Loucy (cell line): ENCODE data around the gene SYNGAP1.
A peak's percentile ranks its signal among the peaks of the same experiment; 100 is the strongest.

Experiments
- H2AFZ ChIP-seq: fragments of 200-600 bp; sonication (generic); 2 replicates; pipeline ENCODE4 v1.6.0; 2016; ENCODE audit warnings: antibody characterized with exemption, mild to moderate bottlenecking, low read length, moderate library complexity
- H3F3A ChIP-seq: fragments of 200-600 bp; 2 replicates; pipeline ENCODE4 v1.6.0; 2016; ENCODE audit warnings: antibody characterized with exemption, low read depth, mild to moderate bottlenecking
- H3K27me3 ChIP-seq: fragments of 200-600 bp; sonication (generic); 2 replicates; pipeline ENCODE4 v1.6.1; 2014; ENCODE audit warnings: low read length, mild to moderate bottlenecking; ENCODE audit not compliant: insufficient read depth, poor library complexity, severe bottlenecking
- H3K36me3 ChIP-seq: fragments of 200-600 bp; sonication (generic); 2 replicates; pipeline ENCODE4 v1.6.1; 2016; ENCODE audit warnings: low read length; ENCODE audit not compliant: insufficient read depth
- H3K4me1 ChIP-seq: fragments of 200-600 bp; sonication (generic); 2 replicates; pipeline ENCODE4 v1.5.1; 2014; ENCODE audit warnings: low read length, mild to moderate bottlenecking; ENCODE audit not compliant: insufficient read depth, poor library complexity, severe bottlenecking
- H3K4me2 ChIP-seq: fragments of 200-600 bp; sonication (generic); 2 replicates; pipeline ENCODE4 v1.6.0; 2014; ENCODE audit warnings: antibody characterized with exemption, low read length, low read depth, mild to moderate bottlenecking; ENCODE audit not compliant: poor library complexity, severe bottlenecking
- H3K4me3 ChIP-seq: fragments of 200-600 bp; sonication (generic); 2 replicates; pipeline ENCODE4 v1.5.1; 2014; ENCODE audit warnings: low read length, mild to moderate bottlenecking, mixed read lengths; ENCODE audit not compliant: poor library complexity, severe bottlenecking
- H3K79me2 ChIP-seq: fragments of 200-600 bp; sonication (generic); 2 replicates; pipeline ENCODE4 v1.6.1; 2014; ENCODE audit warnings: low read length; ENCODE audit not compliant: insufficient read depth
- H3K9ac ChIP-seq: fragments of 200-600 bp; sonication (generic); 2 replicates; pipeline ENCODE4 v1.6.0; 2014; ENCODE audit warnings: mild to moderate bottlenecking, low read depth, low read length, moderate library complexity; ENCODE audit not compliant: poor library complexity, severe bottlenecking
- H3K9me2 ChIP-seq: fragments of 200-600 bp; sonication (generic); replicated peaks from 2 replicates; pipeline ENCODE4 v1.6.1; 2016; ENCODE audit warnings: low read depth, low read length, mixed read lengths
- H3K9me3 ChIP-seq: fragments of 200-600 bp; sonication (generic); 2 replicates; pipeline ENCODE4 v1.6.1; 2014; ENCODE audit warnings: mild to moderate bottlenecking, antibody characterized with exemption, low read length, low read depth; ENCODE audit not compliant: insufficient read depth
- H4K20me1 ChIP-seq: fragments of 200-600 bp; sonication (generic); 2 replicates; pipeline ENCODE4 v1.6.0; 2014; ENCODE audit warnings: antibody characterized with exemption, low read length, mild to moderate bottlenecking; ENCODE audit not compliant: insufficient read depth, poor library complexity, severe bottlenecking
- CTCF ChIP-seq: fragments of 200-600 bp; sonication (generic); conservative IDR thresholded peaks from 2 replicates; pipeline ENCODE4 v1.5.1; 2014; ENCODE audit warnings: mild to moderate bottlenecking, antibody characterized with exemption, low read length
- EZH2phosphoT487 ChIP-seq: fragments of 200-600 bp; IDR thresholded peaks from 2 replicates; pipeline ENCODE4 v1.6.1; 2018; ENCODE audit warnings: antibody characterized with exemption, mild to moderate bottlenecking, moderate library complexity, borderline replicate concordance

SYNGAP1 gene

GRCh38 chr6:33405386-33405940, 14.4 kb upstream of the SYNGAP1 start:
- H3K4me2 ChIP-seq = peak overlapping the region; percentile 37
- H3K4me1 ChIP-seq = peaks cover 11% of the 10 kb centered on the region
- H3K79me2 ChIP-seq = peaks cover 44% of the 10 kb centered on the region; the same call in 1 of the 2 replicates
- H4K20me1 ChIP-seq = peaks cover 20% of the 10 kb centered on the region
- H3K4me3 ChIP-seq = no peak overlapping the region
- peaks cover 77% of the 10 kb centered on the region; the same call in 1 of the 2 replicates for H3K36me3 ChIP-seq
- H3K9me2 ChIP-seq = no peaks in the 10 kb centered on the region
- no peaks in the 10 kb centered on the region for H3K9me3 ChIP-seq
- no peak overlapping the region for H3K9ac ChIP-seq
- TF ChIP-seq EZH2phosphoT487 (no peak), CTCF (no peak)
- no peak overlapping the region for H2AFZ ChIP-seq
- H3K27me3 ChIP-seq = no peaks in the 10 kb centered on the region
- peaks cover 19% of the 10 kb centered on the region for H3F3A ChIP-seq

- no peak overlapping the region for H3K4me3 ChIP-seq
- H4K20me1 ChIP-seq = peaks cover 20% of the 10 kb centered on the region
- H3K4me2 ChIP-seq = no peak overlapping the region
- H3K79me2 ChIP-seq = peaks cover 39% of the 10 kb centered on the region; the same call in 1 of the 2 replicates
- H3K4me1 ChIP-seq = peaks cover 11% of the 10 kb centered on the region
- no peak overlapping the region for H2AFZ ChIP-seq
- H3K9me2 ChIP-seq = no peaks in the 10 kb centered on the region
- H3K9me3 ChIP-seq = no peaks in the 10 kb centered on the region
- H3K36me3 ChIP-seq = peaks cover 72% of the 10 kb centered on the region; the same call in 1 of the 2 replicates
- H3F3A ChIP-seq = peaks cover 19% of the 10 kb centered on the region
- no peak overlapping the region for H3K9ac ChIP-seq
- no peak for TF ChIP-seq EZH2phosphoT487
- no peak for TF ChIP-seq CTCF
- no peaks in the 10 kb centered on the region for H3K27me3 ChIP-seq
Measured at GRCh38 chr6:33406126-33406525, 13.7 kb upstream of the SYNGAP1 start.

- no peak overlapping the region for H3K4me3 ChIP-seq
- TF ChIP-seq EZH2phosphoT487 (no peak), CTCF (peak; percentile 42; the same call in 1 of the 2 replicates)
- H4K20me1 ChIP-seq = peaks cover 24% of the 10 kb centered on the region
- H3K79me2 ChIP-seq = peaks cover 41% of the 10 kb centered on the region; the same call in 1 of the 2 replicates
- peaks cover 19% of the 10 kb centered on the region for H3F3A ChIP-seq
- H3K9ac ChIP-seq = no peak overlapping the region
- no peaks in the 10 kb centered on the region for H3K9me3 ChIP-seq
- H3K27me3 ChIP-seq = no peaks in the 10 kb centered on the region
- peaks cover 17% of the 10 kb centered on the region for H3K4me1 ChIP-seq
- no peak overlapping the region for H2AFZ ChIP-seq
- no peaks in the 10 kb centered on the region for H3K9me2 ChIP-seq
- no peak overlapping the region for H3K4me2 ChIP-seq
- H3K36me3 ChIP-seq = peaks cover 63% of the 10 kb centered on the region; the same call in 1 of the 2 replicates
Measured at GRCh38 chr6:33407132-33407718, 12.6 kb upstream of the SYNGAP1 start.
